ENCODE results near the gene LILRB5. TPM values are rescaled to one million over a fixed set of nuclear protein-coding genes. Genes with fewer than 3 reads are reported as not detected.
"Not testable (repeated sequence)": the region's sequence is repeated elsewhere in the genome, so short reads cannot be mapped to it uniquely, and the experiment has no call there.

Gene LILRB5
- total and polyA plus RNA-seq, 2 of the 4 experiments (the other 2 are of a cell fraction): not detected

DNA sequence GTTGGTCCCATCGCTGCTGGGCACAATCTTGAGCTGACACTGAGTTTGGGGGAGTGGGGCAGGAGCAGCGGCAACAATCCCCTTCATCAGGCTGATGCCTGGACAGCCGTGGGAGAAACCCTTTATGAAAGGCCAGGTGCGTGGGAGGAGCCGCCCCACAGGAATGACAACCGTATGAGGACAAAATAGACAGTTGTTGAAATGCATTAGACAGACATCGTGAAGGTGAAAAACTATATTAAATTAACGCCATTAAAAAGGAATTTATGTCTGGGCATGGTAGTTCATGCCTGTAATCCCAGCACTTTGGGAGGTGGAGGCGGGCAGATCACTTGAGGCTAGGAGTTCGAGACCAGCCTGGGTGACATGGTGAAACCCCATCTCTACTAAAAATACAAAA lies 32.5 kb downstream of the LILRB5 start:
- H4K8ac ChIP-seq (ENCODE audit: low read depth in 2 of 2, low read length in 2 of 2); H3K36me3 ChIP-seq (ENCODE audit: control insufficient read depth, insufficient read depth, low read length); in situ Hi-C loops (cut with MboI; ENCODE audit: low sequenced_read_pairs); CTCF ChIA-PET; dilution Hi-C loops (cut with HindIII; ENCODE audit: low sequenced_read_pairs, unreplicated experiment); H2BK20ac ChIP-seq (ENCODE audit: low read depth, low read length); H3K4ac ChIP-seq (ENCODE audit: low read depth, low read length); H2BK15ac ChIP-seq (ENCODE audit: low read depth, low read length); ATAC-seq (ENCODE audit: low read depth); H3K4me2 ChIP-seq (ENCODE audit: low read depth, low read length); BruUV-seq (replicated peaks); H2BK5ac ChIP-seq (ENCODE audit: low read depth, low read length, poor library complexity, severe bottlenecking); H2AFZ ChIP-seq (replicated peaks; ENCODE audit: low read length, poor library complexity); H4K91ac ChIP-seq (ENCODE audit: insufficient read depth, low read depth, low read length); H3K4me1 ChIP-seq (ENCODE audit: control insufficient read depth, insufficient read depth, low read length); H3K9me3 ChIP-seq (ENCODE audit: control insufficient read depth, insufficient read depth, low read length); H3K23ac ChIP-seq (ENCODE audit: low read depth, low read length); H3K9me1 ChIP-seq (ENCODE audit: insufficient read depth, low read length); intact Hi-C loops (cut with micrococcal nuclease); H2BK120ac ChIP-seq (ENCODE audit: low read depth, low read length); H3K9ac ChIP-seq (ENCODE audit: low read depth, low read length); H2AK5ac ChIP-seq (ENCODE audit: low read depth, low read length); H2AK9ac ChIP-seq (replicated peaks; ENCODE audit: low read depth, low read length, poor library complexity); H4K20me1 ChIP-seq (ENCODE audit: insufficient read depth, low read length); DNase-seq; H3K56ac ChIP-seq (ENCODE audit: extremely low read depth, insufficient read depth, low read length); H3K79me1 ChIP-seq (ENCODE audit: low read depth in 1 of 2, low read length in 2 of 2); H3K18ac ChIP-seq (ENCODE audit: low read depth, low read length); H3K4me3 ChIP-seq (ENCODE audit: insufficient read depth, low read depth, low read length); H3K27me3 ChIP-seq (ENCODE audit: control insufficient read depth, insufficient read depth, low read length); H3K27ac ChIP-seq (ENCODE audit: insufficient read depth, low read length); H3K14ac ChIP-seq (replicated peaks; ENCODE audit: low read depth, low read length); H4K5ac ChIP-seq (ENCODE audit: low read depth, low read length): not testable (repeated sequence)
- POLR2A ChIA-PET (ENCODE audit: unreplicated experiment): interaction anchor here (0.7 kb wide), 1 partner anchor 21 kb away, joined by 4 read pairs; no protein-coding TSS in a partner anchor
- 84% methylated on average over 4 of the region's 10 CpGs; no CpG with 5 or more reads in 1 of the 2 experiments for WGBS, 2 experiments (ENCODE audit: extremely low coverage in 2 of 2, insufficient read length in 1 of 2)

DNA sequence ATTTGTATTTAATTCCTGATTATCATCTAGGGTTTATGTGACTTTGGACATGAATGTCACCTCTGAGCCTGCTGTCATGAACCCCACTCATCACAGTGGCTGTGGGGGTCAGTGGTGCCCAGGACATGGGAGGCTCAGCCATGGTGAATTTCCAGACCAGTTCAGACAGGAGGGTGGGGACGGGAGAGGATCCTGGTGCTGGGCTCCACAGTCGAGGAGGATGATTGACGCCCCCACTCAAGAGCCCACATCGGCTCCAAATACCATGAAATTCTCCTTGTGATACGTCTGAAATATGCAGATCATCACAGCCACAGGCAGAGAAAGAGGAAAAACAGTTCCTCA lies 33.2 kb downstream of the LILRB5 start:
- CTCF ChIA-PET; H2BK20ac ChIP-seq (ENCODE audit: low read depth, low read length); intact Hi-C loops (cut with micrococcal nuclease); H3K4ac ChIP-seq (ENCODE audit: low read depth, low read length); H3K27ac ChIP-seq (ENCODE audit: insufficient read depth, low read length); H2BK15ac ChIP-seq (ENCODE audit: low read depth, low read length); H3K18ac ChIP-seq (ENCODE audit: low read depth, low read length); H3K56ac ChIP-seq (ENCODE audit: extremely low read depth, insufficient read depth, low read length); H4K20me1 ChIP-seq (ENCODE audit: insufficient read depth, low read length); DNase-seq; H4K5ac ChIP-seq (ENCODE audit: low read depth, low read length); H2BK5ac ChIP-seq (ENCODE audit: low read depth, low read length, poor library complexity, severe bottlenecking); H3K36me3 ChIP-seq (ENCODE audit: control insufficient read depth, insufficient read depth, low read length); H3K9me1 ChIP-seq (ENCODE audit: insufficient read depth, low read length); H3K27me3 ChIP-seq (ENCODE audit: control insufficient read depth, insufficient read depth, low read length); H3K23ac ChIP-seq (ENCODE audit: low read depth, low read length); H2BK120ac ChIP-seq (ENCODE audit: low read depth, low read length); H2AK9ac ChIP-seq (replicated peaks; ENCODE audit: low read depth, low read length, poor library complexity); H2AFZ ChIP-seq (replicated peaks; ENCODE audit: low read length, poor library complexity); BruUV-seq (replicated peaks); ATAC-seq (ENCODE audit: low read depth); H3K14ac ChIP-seq (replicated peaks; ENCODE audit: low read depth, low read length); POLR2A ChIA-PET (ENCODE audit: unreplicated experiment); H3K4me3 ChIP-seq (ENCODE audit: insufficient read depth, low read depth, low read length); H3K79me1 ChIP-seq (ENCODE audit: low read depth in 1 of 2, low read length in 2 of 2); H4K91ac ChIP-seq (ENCODE audit: insufficient read depth, low read depth, low read length); H3K9ac ChIP-seq (ENCODE audit: low read depth, low read length); dilution Hi-C loops (cut with HindIII; ENCODE audit: low sequenced_read_pairs, unreplicated experiment); H3K9me3 ChIP-seq (ENCODE audit: control insufficient read depth, insufficient read depth, low read length); H4K8ac ChIP-seq (ENCODE audit: low read depth in 2 of 2, low read length in 2 of 2); H3K4me1 ChIP-seq (ENCODE audit: control insufficient read depth, insufficient read depth, low read length); H3K4me2 ChIP-seq (ENCODE audit: low read depth, low read length); H2AK5ac ChIP-seq (ENCODE audit: low read depth, low read length); in situ Hi-C loops (cut with MboI; ENCODE audit: low sequenced_read_pairs): not testable (repeated sequence)
- WGBS, 2 experiments (ENCODE audit: extremely low coverage in 2 of 2, insufficient read length in 1 of 2): no CpG with 5 or more reads among the region's 5 CpGs
